Amniotic stem cell (primary cell): ENCODE results near the gene FADS6.
A peak's percentile ranks its signal among the peaks of the same experiment; 100 is the strongest.

Experiments used
- DNase-seq: peaks from one replicate; lab custom pipeline; 2025; lab: John Stamatoyannopoulos, UW

The FADS6 gene

DNA sequence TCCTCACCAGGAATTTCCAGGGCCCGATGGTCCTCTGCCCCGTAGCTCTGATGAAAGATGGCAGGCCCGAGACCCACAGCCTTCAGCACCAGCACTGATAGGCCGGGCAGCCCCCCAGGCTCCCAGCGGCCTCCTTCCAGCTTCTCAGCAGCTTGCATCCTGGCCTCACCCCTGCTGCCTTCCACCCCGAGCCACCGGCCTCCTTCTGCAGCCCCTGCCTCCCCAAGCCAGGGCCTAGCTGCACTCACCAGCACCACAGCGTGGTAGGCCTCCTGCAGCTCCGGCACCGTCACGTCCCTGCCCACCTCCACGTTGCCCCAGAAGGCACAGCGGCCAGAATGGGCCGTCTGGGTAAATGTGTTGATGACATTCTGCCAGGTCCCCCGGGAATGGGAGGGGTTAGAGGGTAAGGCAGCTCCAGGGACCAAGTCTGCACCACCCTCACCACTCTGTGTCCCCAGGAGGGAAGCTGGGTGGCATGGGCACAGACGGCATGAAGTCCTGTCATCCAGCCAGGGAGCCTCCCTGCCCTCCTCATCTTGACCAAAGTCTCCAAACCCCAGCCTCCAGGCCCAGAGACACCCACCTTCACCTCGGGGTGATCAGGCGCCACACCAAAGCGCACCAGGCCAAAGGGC, 27.1 kb downstream of the FADS6 start:
- DNase-seq = no peak

- no peak for DNase-seq
These were observed 27.8 kb downstream of the FADS6 start for GRCh38 chr17:74865504-74866197.

DNA sequence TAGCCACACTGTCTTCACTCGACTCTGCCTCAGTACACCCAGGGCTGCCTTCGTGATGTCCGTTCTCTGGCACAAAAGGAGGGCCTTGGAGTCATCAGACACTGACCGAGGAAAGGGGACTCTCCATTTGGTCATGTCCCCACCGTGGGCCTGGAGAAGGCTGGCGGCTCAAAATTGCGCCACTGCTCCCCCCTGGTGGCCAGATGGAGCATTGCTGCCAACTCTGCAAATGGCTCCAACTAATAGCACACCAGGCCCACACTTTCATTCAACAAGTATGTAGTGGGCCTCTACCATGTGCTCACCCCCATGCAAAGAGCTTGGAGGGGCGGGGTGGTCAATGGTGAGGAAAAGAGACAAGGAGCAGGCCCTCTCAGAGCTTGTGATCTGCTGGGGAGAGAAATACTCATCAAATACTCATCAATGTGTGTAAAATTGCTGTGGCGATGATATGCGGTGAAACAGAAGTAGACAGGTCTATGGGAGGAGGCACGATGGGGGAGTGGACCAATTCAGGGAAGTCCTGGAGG, 28.5 kb downstream of the FADS6 start:
- DNase-seq = peak; percentile 10

DNA sequence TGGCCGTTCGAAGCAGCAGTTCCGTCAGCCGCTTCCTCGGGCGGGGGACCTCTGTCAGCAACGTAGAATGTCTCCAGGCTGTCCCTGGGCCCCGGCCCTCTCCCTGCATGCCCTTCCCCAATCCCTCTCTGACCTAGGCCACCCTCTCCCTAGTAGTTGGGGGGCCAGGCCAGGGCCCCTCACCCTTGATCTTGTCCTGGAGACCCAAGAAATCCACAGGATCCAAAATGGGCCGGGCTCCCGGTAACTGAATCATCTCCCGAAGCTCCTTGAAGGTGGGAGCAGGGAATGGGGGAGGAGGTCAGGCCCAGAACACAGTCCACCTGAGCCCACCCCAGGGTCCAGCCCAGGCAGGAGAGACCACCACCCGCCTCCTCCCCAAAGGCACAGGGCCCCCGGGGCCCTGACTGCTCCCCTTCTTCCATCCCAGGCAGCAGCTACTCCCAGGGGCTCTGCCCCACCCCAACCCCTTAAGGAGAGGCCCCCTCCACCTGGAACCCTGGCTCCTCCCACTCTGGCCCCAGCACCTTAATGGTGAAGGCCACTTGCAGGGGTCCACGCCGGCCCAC, 29.1 kb downstream of the FADS6 start:
- no peak for DNase-seq

- no peak for DNase-seq
These were observed 29.8 kb downstream of the FADS6 start for GRCh38 chr17:74863420-74864296.

DNA sequence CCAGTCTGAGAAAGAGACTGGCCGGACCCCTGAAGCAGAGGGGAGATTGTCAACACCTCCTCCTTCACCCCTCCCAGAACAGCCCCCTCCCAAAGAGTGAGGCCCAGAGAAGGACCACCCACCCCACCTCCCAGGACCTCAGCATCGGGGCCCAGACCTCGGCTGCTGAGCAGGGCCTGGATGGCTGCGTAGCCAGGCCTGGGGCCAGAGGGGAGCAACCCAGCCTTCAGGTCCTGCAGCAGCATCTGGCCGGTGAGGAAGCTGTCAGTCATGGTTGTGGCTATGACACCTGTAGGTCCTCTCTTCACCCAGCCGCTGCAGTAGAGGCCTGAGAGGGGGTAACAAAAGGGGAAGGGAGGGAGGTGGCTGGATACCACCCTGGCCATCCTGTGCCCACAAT, 30.5 kb downstream of the FADS6 start:
- no peak for DNase-seq

DNA sequence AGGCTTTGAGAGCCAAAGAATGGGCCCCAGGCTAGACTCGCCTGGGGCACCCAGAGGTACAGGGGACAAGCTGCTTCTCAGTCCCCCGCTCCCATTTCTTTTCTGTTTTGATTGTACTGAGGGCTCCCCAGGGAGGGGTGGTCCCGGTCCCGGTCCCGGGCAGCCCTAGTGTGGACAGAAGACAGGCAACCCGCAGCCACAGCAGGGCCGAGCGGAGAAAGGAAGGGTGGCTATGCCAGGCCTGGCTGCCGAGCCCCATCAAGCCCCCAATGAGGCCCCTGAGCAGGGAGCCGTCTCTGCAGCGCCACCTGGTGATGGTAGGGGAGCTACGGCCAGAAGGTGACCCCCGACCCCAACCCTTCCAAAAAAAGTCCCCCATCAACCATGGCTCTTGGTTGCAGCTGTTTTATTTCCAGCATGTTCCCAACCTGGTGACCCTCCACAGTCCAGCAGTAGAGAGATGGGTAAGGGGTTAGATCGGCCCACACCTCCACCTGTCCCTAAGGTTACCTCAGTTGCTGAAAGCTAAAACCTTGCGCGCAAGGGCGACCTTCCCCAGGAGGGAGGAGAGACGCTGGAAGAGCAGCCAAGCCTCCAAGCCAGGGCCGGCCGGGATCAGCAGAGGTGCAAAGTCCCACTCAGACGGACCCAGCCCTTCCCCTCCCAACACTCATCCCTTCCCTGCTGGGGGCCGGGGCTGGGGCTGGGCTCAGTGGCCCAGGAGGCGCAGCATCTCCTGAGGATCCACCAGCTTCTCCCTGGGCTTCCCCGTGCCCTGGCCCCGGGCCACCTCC, 31.1 kb downstream of the FADS6 start:
- no peak for DNase-seq

DNA sequence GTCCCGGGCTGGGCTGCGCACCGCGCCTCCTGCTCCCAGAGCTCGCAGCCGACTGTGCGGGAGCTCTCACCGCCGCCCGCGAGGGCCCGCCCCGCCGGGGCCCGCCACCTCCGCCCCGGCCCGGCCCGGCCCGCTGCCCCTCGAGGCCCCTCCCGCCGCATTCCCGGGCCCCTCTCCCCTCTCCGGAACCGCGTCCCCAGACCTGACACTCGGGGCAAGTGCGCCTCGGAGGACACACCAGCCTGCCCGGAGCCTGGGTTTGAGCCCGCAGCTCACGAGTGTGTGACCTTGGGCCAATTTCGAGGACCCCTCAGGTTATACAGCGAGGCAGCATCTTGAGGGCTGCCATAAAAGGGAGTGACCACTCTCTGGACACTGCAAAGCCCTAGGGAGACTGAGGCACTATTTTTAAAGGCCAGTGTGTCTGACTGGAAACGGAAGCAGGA, 31.7 kb downstream of the FADS6 start:
- DNase-seq = no peak

GRCh38 chr17:74860872-74861661, 32.4 kb downstream of the FADS6 start:
- no peak for DNase-seq

DNA sequence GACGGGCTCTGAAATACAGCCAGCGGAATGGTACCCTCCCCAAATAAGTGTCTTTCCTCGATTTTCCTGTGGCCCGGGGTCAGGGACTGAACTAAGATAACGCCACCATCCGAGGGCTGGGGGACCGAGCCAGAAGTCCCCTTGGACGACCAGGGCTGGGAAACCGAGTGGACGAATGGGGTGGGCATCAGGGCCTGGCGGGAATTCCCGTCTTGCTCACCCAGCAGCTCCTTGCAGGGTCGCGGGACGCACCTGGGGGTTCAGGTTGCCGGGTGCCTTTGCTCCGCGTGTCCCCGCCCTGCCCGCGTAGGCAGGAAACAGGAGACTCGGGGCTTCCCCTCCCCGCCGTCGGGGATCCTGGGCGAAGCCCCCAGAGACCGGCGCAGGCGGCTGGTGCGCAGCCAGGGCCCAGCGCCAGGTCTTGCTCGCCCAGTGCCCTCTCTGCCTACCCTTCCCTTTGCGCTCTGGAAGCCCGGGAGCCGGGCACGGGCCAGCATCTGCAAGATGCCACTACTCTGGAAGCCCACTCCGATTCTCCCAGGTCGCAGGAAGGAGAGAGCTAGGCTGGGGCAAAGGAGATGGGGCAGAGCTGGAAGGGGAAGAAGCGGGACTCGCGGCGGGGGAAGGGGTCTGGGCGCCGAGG, 33.1 kb downstream of the FADS6 start:
- no peak for DNase-seq

DNA sequence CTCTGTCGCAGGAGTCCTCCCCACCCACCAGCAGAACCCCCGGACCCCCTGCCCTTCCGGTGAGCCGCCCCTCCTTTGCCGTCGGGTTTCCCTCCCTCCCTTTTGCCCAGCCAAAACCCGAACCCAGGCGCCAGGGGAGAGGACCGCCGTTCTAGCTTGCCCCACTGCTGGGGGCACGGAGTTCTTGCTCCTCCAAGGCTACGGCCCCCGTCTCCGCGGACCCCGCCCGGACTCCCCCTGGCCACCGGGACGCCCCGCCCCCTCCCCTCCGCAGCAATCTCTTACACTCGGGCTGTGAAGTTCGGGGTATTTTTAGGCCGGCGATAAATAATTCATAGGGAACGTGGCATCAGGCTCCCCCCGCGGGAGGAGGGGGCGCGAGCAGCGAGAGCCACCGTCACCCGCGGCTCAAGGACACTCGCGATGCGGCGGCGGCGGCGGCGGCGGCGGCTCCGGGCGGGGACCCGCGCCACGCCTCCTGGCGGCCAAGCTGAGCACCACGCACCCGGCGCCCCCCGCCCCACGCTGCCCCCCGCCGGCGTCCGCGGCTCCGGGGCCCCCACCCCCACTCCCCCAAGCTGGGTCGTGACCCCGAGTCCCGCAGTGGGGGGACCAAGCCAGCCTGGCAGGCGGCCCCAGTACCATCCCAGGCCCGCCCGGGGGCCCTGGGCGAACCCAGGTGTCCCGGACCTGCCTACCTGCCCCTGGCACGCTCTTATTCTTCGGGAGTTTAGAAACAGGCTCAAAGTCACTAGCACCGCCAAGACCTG, 33.8 kb downstream of the FADS6 start, which contains the start of gene GRIN2C:
TSS of gene GRIN2C (minus strand) at position 427 of the 770 bp plus-strand sequence. CDS start 4,793 bp downstream, outside the sequence.
- DNase-seq = no peak

DNA sequence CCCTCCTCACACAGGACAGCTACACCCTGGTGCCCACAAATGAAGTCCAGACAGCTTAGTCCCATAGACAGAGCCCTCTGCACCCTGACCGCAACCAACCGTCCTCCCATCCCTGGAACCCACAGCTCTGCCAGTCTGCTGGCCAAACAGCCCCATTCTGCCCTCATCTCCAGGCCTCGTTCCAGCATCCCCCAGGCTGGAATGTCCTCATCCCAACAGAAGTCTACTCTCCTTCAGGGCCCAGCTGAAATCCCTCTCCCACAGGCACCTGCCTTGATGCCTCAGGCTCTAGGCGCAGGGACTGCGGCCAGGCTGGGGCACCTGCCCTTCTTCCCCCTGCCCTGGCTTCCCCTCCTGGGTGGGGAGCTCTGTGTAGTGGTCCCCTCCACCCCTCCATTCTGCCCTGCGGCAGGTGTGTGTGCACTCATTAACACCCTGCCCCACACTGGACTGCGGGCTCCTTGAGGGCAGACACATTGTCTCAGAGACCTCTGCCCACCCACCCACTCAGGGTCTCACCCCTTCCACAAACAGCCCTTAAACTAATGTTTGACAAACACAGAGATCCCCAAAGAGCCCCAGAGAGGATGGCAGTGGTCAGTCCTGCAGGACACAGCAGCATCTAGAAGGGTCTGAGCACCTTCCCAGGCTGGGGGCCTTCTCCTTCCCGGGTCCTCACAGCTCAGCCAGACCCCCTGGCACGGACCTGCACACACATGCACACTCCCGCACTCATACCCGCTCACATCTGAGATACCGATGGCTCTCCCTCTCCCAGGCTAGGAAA, 34.6 kb downstream of the FADS6 start:
- DNase-seq = no peak

- no peak for DNase-seq
These were observed 36.2 kb downstream of the FADS6 start for GRCh38 chr17:74857191-74857590.

- DNase-seq = no peak
These were observed 37.3 kb downstream of the FADS6 start for GRCh38 chr17:74856112-74856511.

GRCh38 chr17:74855323-74855722, 38.1 kb downstream of the FADS6 start:
- DNase-seq = no peak

DNA sequence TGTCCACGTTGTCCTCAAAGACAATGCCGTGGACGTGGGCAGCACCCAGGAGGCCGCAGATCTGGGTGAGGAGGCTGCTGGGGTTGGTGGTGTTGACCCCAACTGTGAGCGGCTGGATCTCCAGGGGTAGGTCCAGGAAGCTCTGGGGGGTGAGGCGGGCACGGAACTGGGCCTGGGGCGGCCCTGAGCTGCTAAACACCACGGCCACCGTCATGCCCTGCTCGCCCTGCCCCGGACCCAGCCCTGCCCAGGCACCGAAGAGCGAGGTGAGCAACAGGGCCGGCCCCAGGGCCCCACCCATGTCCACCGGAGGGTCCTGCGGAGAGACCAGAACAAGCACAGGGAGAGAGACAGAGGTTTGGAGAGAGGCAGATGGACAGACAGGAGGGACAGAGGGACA, 38.6 kb downstream of the FADS6 start:
- no peak for DNase-seq

GRCh38 chr17:74853669-74854068, 39.8 kb downstream of the FADS6 start:
- no peak for DNase-seq

- DNase-seq = no peak
These were observed 40.4 kb downstream of the FADS6 start for GRCh38 chr17:74853048-74853397.
